H1 (cell line): ENCODE results near the gene PLEKHS1.

ENCODE experiments used
- CBX8 ChIP-seq: fragments of 300-800, 300-1000 bp; sonication (generic); IDR thresholded peaks from 2 replicates; pipeline ENCODE4 v1.7.1; 2016; ENCODE audit warnings: low read depth, low read length, borderline replicate concordance
- SUZ12 ChIP-seq: fragments of 200-600 bp; sonication (generic); IDR thresholded peaks from 2 replicates; pipeline ENCODE4 v1.6.1; 2012; ENCODE audit warnings: mild to moderate bottlenecking, inconsistent platforms, low read length, moderate library complexity, mixed read lengths
- TF ChIP-seq, protein P1 (sequence below), 3 experiments: IDR thresholded peaks; 1 replicate in 2 of 3; 2 replicates in 1 of 3; pipeline versions ENCODE4 v1.5.1 to v1.6.1; 2011; ENCODE audit warnings: low read length in 3 of 3, mild to moderate bottlenecking in 3 of 3, inconsistent platforms in 2 of 3, low read depth in 1 of 3, moderate library complexity in 1 of 3; ENCODE audit not compliant: insufficient read depth in 1 of 3; ENCODE audit errors: control extremely low read depth in 1 of 3
- TF ChIP-seq, protein P2 (sequence below): IDR thresholded peaks from 2 replicates; pipeline ENCODE4 v1.6.1; 2011; ENCODE audit warnings: low read depth, mild to moderate bottlenecking, low read length; ENCODE audit not compliant: insufficient read depth

DNA sequence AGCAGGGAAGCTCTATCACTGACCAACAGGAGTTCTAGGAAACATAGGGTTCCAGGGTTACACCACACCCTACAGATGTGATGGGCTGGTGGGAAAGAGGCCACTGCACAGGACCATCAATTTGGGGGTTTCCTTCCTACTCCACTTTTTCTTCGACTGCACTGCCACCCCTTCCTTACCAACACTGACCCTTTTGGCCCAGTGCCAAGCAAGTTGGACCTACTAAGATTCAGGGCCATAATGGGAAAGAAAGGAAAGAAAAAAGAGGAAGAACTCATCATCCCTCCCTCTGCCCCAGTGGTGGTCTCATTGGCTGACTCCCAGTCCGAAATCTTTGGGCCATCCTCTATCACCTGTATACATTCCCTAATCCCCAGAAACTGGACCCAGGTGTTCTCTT is 6.1 kb upstream of the PLEKHS1 start:
- TF ChIP-seq SUZ12 (no peak), CBX8 (no peak)
- TF ChIP-seq, protein P1, sequence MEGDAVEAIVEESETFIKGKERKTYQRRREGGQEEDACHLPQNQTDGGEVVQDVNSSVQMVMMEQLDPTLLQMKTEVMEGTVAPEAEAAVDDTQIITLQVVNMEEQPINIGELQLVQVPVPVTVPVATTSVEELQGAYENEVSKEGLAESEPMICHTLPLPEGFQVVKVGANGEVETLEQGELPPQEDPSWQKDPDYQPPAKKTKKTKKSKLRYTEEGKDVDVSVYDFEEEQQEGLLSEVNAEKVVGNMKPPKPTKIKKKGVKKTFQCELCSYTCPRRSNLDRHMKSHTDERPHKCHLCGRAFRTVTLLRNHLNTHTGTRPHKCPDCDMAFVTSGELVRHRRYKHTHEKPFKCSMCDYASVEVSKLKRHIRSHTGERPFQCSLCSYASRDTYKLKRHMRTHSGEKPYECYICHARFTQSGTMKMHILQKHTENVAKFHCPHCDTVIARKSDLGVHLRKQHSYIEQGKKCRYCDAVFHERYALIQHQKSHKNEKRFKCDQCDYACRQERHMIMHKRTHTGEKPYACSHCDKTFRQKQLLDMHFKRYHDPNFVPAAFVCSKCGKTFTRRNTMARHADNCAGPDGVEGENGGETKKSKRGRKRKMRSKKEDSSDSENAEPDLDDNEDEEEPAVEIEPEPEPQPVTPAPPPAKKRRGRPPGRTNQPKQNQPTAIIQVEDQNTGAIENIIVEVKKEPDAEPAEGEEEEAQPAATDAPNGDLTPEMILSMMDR (IDR thresholded peaks at IDR 0.05; ENCODE audit: control extremely low read depth in 1 of 3, insufficient read depth in 1 of 3, low read depth in 1 of 3, low read length in 3 of 3) = no peak
- TF ChIP-seq, protein P2, sequence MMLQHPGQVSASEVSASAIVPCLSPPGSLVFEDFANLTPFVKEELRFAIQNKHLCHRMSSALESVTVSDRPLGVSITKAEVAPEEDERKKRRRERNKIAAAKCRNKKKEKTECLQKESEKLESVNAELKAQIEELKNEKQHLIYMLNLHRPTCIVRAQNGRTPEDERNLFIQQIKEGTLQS = no peak
